HG03039 (cell line): ENCODE measurements around the gene MED26.

Experiments used
- ATAC-seq: cut with Tn5 transposase; IDR thresholded peaks from one replicate; pipeline ENCODE4 v1.9.1; 2021; ENCODE audit warnings: mild to moderate bottlenecking, moderate library complexity; ENCODE audit not compliant: unreplicated experiment

Gene MED26

GRCh38 chr19:16614941-16615340, 13.1 kb downstream of the MED26 start:
- ATAC-seq = no peak

DNA sequence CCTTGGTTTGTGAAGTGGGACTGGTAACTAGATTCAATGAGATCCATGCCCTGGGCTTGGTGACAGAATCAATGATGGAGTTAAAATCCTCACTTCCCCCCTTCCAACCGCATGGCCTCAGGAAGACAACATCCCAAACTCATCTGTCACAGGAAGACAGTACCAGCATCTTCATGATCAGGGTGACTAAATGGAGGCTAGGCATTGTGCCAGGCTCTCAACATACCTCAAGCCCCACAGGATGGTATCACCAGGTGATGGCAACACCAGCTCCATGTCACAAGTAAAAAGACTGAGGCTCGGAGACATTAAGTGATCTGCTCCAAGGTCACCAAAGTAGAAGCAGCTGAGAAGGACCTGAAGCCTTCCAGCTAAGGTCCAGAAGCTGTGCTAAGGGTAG, 14.2 kb downstream of the MED26 start:
- no peak for ATAC-seq

GRCh38 chr19:16612636-16613035, 15.4 kb downstream of the MED26 start:
- ATAC-seq = no peak

- no peak for ATAC-seq
These were observed 16.9 kb downstream of the MED26 start for GRCh38 chr19:16611121-16611520.

DNA sequence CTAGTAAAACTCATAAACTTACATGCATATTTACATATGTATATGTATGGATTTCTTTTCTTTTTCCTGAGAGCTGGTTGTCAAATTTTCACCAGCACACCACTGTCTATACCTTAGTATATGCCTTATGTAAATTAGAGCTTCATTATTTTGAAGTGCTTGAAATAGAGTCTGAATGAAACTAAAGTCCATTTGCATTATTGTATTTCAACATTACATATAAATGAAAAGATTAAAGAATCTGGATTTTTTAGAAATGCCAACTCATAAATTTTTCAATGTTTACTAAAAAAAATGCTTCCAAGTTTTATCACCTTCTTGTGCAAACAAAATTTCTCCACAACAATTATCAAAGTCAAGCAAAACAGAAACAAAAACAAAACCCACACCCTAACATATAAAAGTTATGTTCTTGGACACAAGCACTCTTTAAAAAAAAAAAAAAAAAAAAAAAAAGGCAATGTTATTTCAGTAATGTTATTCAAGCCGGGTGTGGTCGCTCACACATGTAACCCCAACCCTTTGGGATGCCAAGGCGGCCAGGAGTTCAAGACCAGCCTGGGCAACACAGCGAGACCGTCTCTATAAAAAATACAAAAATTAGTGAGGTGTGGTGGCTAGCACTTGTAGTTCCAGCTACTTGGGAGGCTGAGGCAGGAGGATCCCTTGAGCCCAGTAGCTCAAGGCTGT, 18.3 kb downstream of the MED26 start:
- ATAC-seq = no peak

GRCh38 chr19:16608290-16608739, 19.7 kb downstream of the MED26 start:
- ATAC-seq = no peak

- ATAC-seq = no peak
These were observed 20.2 kb downstream of the MED26 start for GRCh38 chr19:16607819-16608218.

GRCh38 chr19:16605553-16605994, 22.4 kb downstream of the MED26 start:
- no peak for ATAC-seq

GRCh38 chr19:16605115-16605514, 22.9 kb downstream of the MED26 start:
- ATAC-seq = no peak

DNA sequence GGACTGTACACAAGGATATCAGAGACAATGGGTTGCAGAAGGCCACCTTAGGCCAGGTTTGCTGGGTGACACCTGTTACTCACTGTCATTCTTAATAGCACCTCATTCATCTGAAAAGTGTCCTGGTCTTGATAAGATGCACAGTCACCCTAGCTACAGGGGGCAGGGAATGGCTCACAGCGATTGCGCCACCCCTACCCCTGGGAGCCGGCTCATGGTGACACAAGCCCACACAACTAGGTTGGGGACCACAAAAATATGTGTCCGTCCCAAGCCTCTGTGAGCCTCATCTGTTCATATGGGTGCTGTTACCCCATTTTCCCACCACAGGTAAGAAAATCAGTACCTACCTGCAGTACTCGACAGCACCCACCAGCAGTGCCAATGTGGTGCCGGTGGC, 23.4 kb downstream of the MED26 start:
- no peak for ATAC-seq

DNA sequence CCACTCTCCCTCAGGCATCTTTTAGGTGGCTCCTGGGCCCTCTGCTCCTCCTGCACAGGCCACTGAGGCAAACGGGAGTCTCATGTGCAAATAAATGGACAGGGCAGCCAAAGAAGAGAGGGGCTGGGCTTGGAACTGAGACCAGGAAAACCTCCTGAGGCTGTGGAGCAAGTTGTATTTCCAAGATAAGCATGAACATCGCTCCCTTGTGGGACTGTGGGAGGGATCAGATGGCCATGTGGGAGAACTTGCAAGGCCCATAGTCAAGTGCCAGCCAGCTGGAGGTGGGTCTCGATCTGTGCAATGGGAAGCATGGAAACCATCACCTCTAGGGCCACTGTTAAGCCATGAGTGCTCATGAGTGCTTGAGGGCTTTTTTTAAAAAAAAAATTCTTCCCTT, 24.9 kb downstream of the MED26 start:
- ATAC-seq = no peak

GRCh38 chr19:16601378-16602052, 26.5 kb downstream of the MED26 start:
- ATAC-seq = no peak

- ATAC-seq = no peak
These were observed 27.2 kb downstream of the MED26 start for GRCh38 chr19:16600824-16601223.

DNA sequence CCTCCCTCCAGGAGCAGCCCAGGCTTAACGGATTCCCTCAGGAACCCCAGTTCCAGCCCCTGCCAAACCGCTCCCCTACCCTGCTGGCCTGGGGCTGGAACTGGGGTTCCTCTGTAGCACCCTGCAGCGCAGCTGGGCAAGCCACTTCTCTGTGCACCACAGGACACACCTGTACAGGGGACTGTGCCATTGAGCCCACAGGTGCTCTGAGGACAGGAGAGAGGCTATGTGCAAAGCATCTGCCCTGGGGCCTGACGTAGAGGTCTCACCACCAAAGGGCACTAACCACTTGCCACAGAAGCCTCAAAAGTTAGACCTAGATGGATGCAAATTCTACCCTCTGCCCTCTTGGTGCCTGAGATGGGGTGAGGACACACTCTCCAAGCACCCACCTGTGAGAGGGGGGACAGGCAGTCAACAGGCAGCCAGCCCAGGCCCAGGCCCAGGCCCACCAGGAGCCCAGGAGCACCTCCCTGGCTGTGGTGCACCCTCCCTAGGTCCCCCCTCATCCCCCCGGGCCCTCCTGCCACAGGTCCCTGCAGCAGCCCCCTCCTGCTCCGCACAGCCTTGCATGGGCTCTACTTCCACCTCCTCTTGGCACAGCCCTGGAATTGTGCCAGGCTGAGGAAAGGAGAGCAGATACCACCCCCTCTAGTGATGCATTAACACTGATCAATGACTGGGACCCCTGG, 28.2 kb downstream of the MED26 start:
- ATAC-seq = no peak

GRCh38 chr19:16598848-16599247, 29.2 kb downstream of the MED26 start:
- ATAC-seq = no peak

- ATAC-seq = no peak
These were observed 31.6 kb downstream of the MED26 start for GRCh38 chr19:16596399-16596798.

- ATAC-seq = no peak
These were observed 32.9 kb downstream of the MED26 start for GRCh38 chr19:16595097-16595496.

GRCh38 chr19:16594681-16595091, 33.3 kb downstream of the MED26 start:
- ATAC-seq = no peak

DNA sequence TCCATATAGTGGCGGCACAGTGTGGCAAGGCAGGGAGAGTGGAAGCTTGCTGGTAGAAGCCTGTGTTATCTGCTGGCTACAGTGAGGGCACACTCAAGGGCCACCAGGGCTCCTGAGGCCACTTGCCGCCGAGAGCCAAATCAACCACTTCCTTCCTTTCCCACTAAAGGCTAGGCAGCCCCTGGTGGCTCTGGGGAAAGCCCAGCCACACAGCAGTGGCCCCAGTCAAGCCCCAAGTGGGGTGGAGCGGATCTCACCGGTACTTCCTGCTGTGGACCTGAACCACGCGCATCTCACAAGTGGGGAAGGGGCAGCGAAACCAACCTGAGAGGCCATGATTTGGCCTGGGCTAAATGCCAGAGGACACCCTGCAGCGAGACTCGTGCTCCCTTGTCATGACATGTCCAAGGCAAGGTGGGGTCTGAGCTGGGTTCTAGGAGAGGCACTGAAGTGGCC, 33.8 kb downstream of the MED26 start:
- ATAC-seq = no peak

GRCh38 chr19:16593181-16593580, 34.8 kb downstream of the MED26 start:
- ATAC-seq = no peak

DNA sequence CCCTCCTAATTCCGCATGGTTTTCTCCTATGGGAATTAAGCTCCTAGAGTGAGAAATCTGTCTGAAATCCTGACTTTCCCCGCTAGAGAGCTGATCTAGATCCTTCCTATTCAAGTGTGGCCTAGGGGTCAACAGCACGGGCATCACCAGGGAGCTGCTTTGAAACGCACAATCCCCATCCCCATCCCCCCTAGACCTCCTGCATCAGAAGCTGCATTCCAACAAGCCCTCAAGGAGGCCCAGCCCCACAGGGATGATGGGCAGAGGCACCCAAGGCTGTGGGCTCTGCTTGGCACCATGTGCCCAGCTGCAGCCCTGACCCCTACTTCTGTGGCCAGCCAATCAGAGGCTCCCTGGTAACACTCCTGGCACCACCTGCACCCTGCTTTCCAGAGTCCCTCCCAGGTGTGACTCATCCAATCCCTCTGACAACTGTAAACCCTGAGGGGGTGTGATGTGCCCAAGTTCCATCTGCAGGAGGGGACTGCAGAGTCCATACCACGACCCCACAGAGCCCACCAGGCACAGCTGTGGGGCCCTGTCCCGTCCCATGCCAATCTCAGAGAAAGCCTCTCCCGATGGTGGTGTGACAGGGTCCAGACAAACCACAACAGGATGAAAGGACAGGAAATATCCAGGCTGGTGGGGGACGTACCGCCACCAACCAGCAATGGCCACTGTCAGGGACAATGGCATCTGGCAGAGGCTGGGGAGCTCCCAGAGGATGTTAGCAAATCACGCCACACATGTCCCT, 36.0 kb downstream of the MED26 start:
- ATAC-seq = no peak
